GM19324 (cell line): ENCODE data around the gene ELL2.
"Not testable (repeated sequence)": the region's sequence is repeated elsewhere in the genome, so short reads cannot be mapped to it uniquely, and the experiment has no call there.

Experiments used
- ATAC-seq: cut with Tn5 transposase; IDR thresholded peaks from one replicate; pipeline ENCODE4 v1.9.1; 2021; ENCODE audit warnings: mild to moderate bottlenecking, moderate library complexity; ENCODE audit not compliant: unreplicated experiment, low FRiP score

The ELL2 gene

DNA sequence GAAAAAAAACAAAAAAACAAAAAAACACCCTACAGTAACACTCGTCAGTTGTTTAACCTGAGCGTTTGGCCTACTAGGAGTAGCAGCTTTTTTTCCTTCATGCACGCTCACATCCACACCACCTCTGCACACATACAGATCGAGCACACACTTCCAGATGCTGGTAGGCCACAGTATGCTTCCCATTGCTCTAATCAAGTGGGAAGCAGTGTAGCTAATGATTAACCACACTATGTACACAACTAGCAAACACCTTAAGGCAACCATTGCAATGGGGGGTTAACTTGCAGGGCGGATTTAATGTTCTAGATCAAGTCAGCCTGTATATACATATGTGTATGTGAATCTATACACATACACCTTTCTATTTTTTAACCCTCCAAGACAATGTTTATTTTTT is 73.7 kb downstream of the ELL2 start:
- no peak for ATAC-seq

DNA sequence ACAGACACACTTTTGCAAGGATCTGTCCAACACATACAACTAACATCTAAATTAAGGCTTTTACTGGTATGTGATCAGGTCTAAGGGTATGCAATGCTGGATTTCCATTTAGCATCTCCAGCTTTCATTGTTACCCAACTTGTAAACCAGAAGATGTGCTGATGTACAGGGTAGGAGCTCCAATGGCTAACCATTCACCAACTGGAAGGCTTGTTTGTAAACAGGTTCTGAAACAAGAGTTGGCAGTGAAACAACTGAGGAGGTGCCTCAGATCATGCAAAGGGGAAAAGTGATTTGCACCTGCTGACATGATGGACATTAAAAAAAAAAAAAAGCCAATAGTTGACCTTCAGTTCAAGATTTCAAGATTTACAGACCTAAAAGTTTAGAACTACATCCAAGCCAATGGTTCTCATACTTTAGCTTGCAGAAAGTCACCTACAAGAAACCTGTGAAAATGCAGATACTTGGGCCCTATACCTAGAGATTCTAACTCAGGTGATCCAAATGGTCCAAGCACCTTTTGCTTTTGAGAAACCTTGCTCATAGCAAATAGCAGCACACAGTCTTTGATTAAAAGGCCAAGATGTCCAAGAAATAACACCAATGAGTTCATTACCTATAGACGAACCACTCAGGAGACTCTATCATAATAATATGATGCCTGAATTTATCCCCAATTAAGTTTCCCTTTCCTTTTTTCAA is 75.2 kb downstream of the ELL2 start:
- no peak for ATAC-seq

DNA sequence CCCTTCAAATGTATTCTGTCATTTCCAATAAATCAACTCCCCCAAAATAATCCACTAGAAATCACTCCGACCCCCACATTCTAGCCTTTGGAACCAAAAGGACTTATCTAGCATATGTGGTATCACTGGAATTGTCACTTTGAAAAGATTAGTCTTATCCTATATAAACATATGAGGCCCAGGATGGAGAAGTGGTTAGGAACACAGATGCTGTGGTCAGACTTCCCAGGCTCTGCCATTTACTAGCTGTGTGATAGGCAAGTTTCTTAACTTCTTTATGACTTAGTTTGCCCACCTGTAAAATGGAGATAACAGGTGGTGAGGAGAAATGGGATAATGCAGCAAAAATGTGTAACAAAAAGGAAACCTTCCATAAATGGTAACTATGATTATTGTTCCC is 77.1 kb downstream of the ELL2 start:
- ATAC-seq = no peak

DNA sequence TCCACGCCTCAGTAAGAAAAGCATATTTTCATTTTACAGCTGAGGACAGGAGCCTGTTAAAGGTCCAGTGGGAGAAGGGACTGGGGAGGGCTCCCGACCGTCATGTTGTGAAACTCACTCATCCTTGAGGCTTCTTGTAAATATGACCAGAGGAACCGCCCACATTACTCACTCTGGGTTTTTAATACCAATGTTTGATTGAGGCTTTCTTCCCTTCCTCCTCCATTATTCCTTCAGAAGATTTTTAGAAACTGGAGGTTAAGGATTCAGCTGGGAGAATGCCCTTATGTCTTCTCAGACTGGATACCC is 77.7 kb downstream of the ELL2 start:
- peak; percentile 47 for ATAC-seq

GRCh38 chr5:95883185-95884016 is 78.2 kb downstream of the ELL2 start:
- ATAC-seq = peak; percentile 14

GRCh38 chr5:95881833-95882232 is 79.8 kb downstream of the ELL2 start:
- ATAC-seq = no peak

DNA sequence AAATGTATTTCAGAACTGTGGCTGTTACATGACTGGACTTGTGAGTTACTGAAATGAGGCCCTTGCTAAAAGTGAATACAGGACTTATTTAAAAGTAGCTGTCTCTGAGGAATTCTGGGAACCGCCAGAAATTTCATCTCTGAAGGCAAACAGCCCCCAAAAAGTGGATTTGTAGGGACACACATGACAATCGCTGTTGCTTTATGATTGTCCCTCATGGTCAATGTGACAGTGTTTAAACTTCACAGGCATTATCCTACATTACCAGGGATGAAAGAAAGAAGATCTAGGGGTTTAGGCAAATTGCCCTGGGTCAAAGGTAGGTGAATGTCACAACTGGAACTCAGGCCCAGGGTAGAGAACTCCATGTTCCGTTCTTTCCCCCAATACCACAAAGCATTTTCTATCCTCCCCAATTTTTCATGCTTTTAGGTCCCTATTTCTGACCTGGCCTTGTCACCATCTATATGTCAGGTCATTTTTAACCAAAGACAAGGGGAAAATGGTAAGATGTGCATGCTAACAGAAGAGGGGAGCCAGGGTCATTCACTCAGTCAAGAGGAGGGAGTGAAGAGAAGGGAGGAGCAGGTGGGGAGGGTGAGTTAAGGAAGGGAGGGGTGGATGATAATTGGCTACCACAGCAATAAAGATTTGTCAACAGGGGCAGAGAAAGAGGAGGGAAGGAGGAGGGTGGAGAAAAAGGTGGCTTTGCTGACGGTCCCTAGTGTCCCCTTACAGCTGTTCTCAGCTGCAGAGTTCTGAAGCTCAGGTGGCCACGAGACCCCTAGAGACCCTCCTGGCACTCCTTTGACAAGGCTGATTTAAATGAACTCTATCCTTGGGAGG is 81.3 kb downstream of the ELL2 start:
- ATAC-seq = no peak

DNA sequence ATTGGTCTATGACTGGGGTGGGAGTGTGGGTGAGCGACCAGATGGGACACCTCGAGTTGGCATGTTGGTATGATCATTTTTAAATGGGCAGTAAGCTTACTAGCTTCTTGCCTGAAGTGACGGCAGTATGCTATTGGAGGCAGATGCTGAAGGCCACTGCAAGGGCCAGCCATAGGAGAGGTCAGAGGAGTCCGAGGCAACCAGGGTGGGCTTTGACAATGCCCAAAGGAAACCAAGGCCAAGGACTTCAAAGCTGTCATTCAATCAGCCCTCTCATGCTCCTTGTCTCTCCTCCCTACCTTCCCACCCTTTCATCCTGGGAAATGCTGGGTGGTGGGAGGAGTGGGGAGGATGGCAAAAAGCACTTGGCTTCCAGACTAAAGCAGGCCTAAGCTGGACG is 82.0 kb downstream of the ELL2 start:
- ATAC-seq = no peak

DNA sequence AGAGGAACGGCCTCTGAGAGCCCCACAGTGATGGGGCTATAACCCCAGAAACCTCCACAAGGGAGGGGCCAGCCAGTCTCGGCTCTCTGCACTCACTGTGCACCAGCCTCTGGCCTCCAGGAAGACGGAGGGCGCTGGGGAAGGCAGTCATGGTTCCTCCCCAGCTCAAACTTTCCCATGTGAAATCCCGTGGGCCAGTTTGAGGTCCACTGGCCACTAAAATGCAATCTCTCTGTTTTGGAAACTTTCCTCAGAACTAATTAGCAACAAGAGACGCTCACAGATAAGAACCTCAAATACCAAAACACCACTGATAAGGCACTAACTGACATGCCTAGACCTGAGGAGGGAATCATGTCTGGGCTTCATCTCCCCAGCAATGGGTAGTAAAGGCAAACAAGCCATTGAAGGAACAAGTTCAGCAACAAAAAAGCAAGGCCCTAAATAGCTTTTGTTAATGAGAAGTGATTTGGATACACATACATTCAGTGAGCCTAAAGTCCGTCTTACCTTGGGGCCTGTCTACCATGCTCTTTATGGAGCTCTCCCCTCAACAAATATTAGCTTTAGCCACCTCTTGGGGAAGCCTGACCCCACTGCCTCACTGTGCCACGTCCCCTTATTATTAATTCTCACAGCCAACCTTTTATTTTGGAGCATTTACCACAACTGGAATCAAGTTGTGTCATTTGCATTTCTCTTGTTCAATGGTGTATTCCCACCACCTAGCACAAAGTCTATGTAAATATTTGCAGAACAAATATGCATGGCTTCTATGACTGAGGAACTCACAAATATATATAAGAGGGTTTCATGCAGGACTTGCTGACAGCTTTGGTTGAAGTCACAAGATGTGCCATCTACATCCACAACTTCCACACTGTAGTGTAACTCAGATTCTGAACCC is 83.0 kb downstream of the ELL2 start:
- ATAC-seq = no peak

GRCh38 chr5:95876782-95877181 is 84.9 kb downstream of the ELL2 start:
- ATAC-seq = no peak

DNA sequence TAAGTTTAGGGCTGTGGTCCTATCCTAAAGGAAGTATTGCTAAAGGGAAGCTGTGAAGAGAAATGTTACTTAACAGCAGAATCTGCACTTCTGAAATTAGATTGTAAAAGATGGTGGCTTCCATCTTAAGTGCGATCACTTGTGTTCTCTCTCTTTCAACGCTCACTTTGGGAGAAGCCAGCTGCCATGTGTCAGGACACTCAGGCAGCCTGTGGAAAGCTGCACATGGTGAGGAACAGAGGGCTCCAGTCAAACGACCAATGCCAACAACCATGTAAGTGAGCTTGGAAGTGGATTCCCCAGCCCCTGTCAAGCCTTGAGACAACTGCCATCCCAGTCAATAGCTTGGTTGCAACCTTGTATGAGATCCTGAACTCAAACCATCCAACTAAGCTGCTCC is 87.4 kb downstream of the ELL2 start:
- ATAC-seq = no peak

- no peak for ATAC-seq
Measured at GRCh38 chr5:95873351-95873750, 88.3 kb downstream of the ELL2 start.

DNA sequence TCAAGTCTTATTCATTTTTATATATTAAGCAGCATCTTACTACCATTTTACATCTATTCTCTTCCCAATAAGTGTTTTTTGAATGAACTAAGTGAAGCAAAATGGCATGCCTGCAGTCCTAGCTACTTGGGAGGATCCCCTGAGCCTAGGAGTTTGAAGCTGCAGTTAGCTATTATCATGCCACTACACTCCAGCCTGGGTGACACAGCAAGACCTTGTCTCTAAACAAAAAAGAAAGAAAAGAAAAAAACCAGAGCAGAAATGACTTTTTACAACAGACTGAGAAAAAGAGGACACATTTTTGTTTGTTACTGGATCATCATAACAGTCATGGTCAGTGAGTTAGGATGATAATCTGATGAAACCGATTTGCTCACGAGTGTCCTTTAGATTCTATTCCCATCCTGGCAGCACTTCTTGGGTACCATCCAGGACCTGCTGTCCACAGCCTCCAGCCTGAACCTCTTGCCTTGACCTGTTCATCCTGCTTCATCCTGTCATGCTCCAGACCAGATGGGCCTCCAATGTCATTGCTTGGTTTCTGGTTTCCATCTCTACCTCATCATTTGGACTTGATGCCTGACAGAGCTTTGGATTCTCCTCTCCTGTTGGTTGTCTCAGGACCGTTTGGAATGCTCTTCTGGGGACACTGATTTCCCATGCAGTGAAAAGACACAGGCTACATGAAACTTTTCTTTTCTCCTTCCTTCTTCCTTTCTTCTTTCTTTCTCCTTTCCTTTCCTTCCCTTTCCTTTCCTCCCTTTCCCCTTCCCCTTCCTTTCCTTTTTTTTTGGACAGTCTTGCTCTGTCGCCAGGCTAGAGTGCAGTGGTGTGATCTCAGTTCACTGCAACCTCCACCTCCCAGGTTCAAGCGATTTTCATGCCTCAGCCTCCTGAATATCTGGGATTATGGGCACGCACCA is 89.0 kb downstream of the ELL2 start:
- no peak for ATAC-seq

DNA sequence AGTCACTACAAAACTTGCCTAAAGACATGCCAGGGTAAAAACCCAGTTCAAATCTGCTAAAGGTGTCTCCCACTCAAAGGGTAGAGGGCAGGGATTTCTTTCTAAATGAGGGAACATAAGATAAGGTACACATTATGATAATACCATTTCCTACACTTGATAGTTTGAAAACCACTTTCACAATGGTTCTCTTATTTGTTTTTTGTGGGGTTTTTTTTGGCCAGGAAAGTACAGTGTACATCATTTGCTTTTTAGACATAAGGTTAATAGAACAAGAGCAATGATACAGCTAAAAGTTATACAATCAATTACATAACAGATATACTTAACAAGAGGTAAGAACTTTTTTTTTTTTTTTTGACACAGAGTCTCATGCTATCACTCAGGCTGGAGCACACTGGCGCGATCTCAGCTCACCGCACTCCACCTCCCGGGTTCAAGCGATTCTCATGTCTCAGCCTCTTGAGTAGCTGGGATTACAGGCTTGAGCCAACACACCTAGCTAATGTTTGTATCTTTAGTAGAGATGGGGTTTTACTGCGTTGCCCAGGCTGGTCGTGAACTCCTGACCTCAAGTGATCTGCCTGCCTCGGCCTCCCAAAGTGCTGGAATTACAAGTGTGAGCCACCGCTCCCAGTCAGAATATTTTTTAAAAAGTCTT is 90.4 kb downstream of the ELL2 start:
- no peak for ATAC-seq

DNA sequence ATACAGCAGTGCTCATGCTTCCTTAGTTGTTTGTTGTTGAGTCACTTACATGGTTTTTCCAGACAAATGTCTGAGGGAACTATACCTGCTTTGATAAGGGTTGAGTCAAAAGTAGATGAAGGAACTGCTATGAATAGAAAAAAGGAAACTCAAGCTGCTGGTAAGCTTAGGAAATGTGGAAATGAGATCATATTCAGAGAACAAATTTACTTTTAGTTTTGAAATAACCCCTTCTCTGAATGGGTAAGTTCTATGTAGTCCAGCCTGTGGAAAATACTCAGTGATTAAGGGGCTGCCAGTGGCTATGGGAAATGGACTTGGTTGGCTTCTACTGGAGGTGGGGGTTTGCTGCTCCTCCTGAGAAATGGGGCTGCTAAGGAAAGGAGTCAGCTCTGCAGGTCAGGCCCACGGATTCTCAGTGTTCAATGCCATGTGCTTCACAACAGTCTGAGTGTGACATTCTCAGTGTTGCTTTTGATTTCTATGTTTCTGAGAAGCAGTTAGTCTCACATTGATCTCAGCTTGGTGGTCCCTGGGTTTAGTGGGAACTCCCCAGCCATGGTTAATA is 91.5 kb downstream of the ELL2 start:
- peak; percentile 63 for ATAC-seq

- not testable (repeated sequence) for ATAC-seq
Measured at GRCh38 chr5:95869173-95869855, 92.3 kb downstream of the ELL2 start.

GRCh38 chr5:95868136-95868535 is 93.5 kb downstream of the ELL2 start:
- ATAC-seq = no peak
